HEK293 (cell line): ENCODE results near the gene BRD3OS.

ENCODE experiments used
- ZBTB20 ChIP-seq: fragments of 450-650 bp; formaldehyde crosslinking; IDR thresholded peaks from 2 replicates; pipeline ENCODE4 v1.5.1; 2016; ENCODE audit warnings: missing biosample characterization, missing genetic modification characterization
- ZNF404 ChIP-seq: fragments of 450-650 bp; formaldehyde crosslinking; IDR thresholded peaks from 2 replicates; pipeline ENCODE4 v1.5.1; 2017; ENCODE audit warnings: missing biosample characterization, missing genetic modification characterization
- ZNF596 ChIP-seq: fragments of 450-650 bp; IDR thresholded peaks from 2 replicates; pipeline ENCODE4 v1.5.0; 2018; ENCODE audit warnings: missing biosample characterization, mild to moderate bottlenecking, missing genetic modification characterization, moderate library complexity
- TF ChIP-seq, protein P1 (sequence below): fragments of 450-650 bp; formaldehyde crosslinking; IDR thresholded peaks from 2 replicates; pipeline ENCODE4 v1.5.1; 2016; ENCODE audit warnings: missing biosample characterization, missing genetic modification characterization

DNA sequence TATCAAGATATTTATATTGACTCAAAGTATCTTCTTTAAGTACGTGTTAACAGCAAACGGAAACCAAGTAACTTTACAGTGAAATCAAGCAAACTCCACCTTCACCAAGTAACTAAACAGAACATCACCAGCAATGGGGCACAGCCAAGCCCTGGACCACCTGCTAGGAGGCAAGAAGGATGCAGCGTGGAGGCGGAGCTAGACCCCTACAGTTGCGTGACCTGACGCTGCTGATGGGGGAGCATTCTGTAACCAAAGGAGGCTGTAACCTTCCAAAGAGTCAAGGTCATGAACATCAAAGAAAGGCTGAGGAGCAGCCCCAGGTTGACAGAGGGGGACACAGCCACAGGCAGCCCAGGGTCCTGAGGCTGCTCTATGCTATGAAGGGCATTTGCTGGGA, 39.2 kb upstream of the BRD3OS start:
- TF ChIP-seq, protein P1, sequence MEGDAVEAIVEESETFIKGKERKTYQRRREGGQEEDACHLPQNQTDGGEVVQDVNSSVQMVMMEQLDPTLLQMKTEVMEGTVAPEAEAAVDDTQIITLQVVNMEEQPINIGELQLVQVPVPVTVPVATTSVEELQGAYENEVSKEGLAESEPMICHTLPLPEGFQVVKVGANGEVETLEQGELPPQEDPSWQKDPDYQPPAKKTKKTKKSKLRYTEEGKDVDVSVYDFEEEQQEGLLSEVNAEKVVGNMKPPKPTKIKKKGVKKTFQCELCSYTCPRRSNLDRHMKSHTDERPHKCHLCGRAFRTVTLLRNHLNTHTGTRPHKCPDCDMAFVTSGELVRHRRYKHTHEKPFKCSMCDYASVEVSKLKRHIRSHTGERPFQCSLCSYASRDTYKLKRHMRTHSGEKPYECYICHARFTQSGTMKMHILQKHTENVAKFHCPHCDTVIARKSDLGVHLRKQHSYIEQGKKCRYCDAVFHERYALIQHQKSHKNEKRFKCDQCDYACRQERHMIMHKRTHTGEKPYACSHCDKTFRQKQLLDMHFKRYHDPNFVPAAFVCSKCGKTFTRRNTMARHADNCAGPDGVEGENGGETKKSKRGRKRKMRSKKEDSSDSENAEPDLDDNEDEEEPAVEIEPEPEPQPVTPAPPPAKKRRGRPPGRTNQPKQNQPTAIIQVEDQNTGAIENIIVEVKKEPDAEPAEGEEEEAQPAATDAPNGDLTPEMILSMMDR (tag by site-specific recombination): no peak
- TF ChIP-seq ZBTB20 (tag by site-specific recombination) (no peak), ZNF596 (tag by site-specific recombination) (no peak), ZNF404 (tag by site-specific recombination) (no peak)
